Effector memory CD4-positive, alpha-beta T cell (primary cell): Measurements from ENCODE around the gene CEP131.

ENCODE experiments used
- DNase-seq, 3 donors: peaks; one replicate each; pipeline ENCODE4 v3.0.0-alpha.2; 2020
- H3K27ac ChIP-seq: 2 replicates; pipeline ENCODE4 v1.7.0; 2013; ENCODE audit warnings: mild to moderate bottlenecking, low read length, moderate library complexity; ENCODE audit not compliant: insufficient read depth, poor library complexity, severe bottlenecking
- H3K27me3 ChIP-seq: replicated peaks from 2 replicates; pipeline ENCODE4 v1.7.0; 2013; ENCODE audit warnings: mild to moderate bottlenecking, low read length; ENCODE audit not compliant: insufficient read depth, control insufficient read depth, poor library complexity, severe bottlenecking
- H3K36me3 ChIP-seq: 2 replicates; pipeline ENCODE4 v1.7.0; 2013; ENCODE audit warnings: mild to moderate bottlenecking, low read length, moderate library complexity; ENCODE audit not compliant: control insufficient read depth, insufficient read depth
- H3K4me1 ChIP-seq: 2 replicates; pipeline ENCODE4 v1.7.0; 2013; ENCODE audit warnings: low read length, mild to moderate bottlenecking; ENCODE audit not compliant: control insufficient read depth, insufficient read depth, poor library complexity, severe bottlenecking
- H3K4me3 ChIP-seq: 2 replicates; pipeline ENCODE4 v1.7.0; 2013; ENCODE audit warnings: low read length, low read depth, mild to moderate bottlenecking; ENCODE audit not compliant: insufficient read depth, poor library complexity, severe bottlenecking
- H3K9me3 ChIP-seq: 2 replicates; pipeline ENCODE4 v1.7.0; 2013; ENCODE audit warnings: mild to moderate bottlenecking, low read length, moderate library complexity; ENCODE audit not compliant: control insufficient read depth

CEP131 gene

DNA sequence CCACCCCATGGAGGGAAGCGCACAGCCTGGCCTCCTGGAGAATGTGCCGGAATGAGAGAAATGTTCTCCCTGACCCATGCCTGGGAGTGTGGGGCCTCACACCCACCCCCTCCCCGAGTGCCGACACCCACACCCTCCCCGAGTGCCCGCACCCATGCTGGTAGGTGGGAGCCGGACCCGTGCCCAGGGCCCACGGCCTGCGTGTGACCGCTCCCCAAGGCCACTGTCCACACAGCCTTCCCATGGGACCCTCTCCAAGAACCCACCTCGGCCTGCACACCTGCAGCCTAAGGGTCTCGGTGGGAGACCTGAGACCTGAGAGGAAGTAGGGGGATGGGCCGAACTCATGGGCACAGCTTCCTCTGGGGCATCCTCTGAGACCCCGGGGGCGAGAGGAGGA lies 60.8 kb downstream of the CEP131 start:
- H3K4me1 ChIP-seq = peaks cover 8% of the 10 kb centered on the region
- H3K4me3 ChIP-seq = no peak overlapping the region
- H3K36me3 ChIP-seq = no peaks in the 10 kb centered on the region
- no peaks in the 10 kb centered on the region for H3K9me3 ChIP-seq
- DNase-seq = no peak
- no peak overlapping the region for H3K27ac ChIP-seq
- H3K27me3 ChIP-seq = peaks cover 15% of the 10 kb centered on the region

GRCh38 chr17:81161536-81161935 lies 61.2 kb downstream of the CEP131 start:
- no peak for DNase-seq
- Histone ChIP-seq H3K36me3 (no peaks in the 10 kb centered on the region), H3K27ac (no peak overlapping the region), H3K4me3 (no peak overlapping the region), H3K9me3 (no peaks in the 10 kb centered on the region), H3K27me3 (peaks cover 15% of the 10 kb centered on the region), H3K4me1 (peaks cover 8% of the 10 kb centered on the region)

GRCh38 chr17:81160747-81161453 lies 61.9 kb downstream of the CEP131 start:
- Histone ChIP-seq H3K36me3 (no peaks in the 10 kb centered on the region), H3K27ac (no peak overlapping the region), H3K4me3 (no peak overlapping the region), H3K9me3 (no peaks in the 10 kb centered on the region), H3K4me1 (peaks cover 8% of the 10 kb centered on the region), H3K27me3 (peaks cover 15% of the 10 kb centered on the region)
- DNase-seq = no peak

DNA sequence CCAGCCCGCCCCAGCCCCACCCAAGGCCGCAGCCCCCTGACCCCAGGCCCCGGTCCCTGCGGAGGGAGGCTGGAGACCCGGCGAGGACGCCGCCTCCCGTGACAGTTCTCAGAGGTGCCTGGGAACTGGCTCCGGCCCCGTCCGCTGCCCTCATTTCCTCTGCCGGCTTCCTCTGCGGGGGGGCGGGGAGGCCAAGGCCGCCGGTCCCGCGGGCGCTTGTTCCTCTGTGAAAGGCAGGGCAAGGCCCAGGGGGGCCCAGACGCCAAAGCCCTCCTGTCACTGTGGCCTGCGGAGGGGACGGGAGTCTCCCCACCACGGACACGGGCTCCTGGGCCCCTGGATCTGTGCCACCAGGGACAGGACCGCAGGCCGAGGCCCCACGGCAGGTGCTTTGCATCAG lies 62.5 kb downstream of the CEP131 start:
- Histone ChIP-seq H3K27me3 (peaks cover 10% of the 10 kb centered on the region), H3K27ac (no peak overlapping the region), H3K9me3 (no peaks in the 10 kb centered on the region), H3K36me3 (no peaks in the 10 kb centered on the region), H3K4me1 (peaks cover 3% of the 10 kb centered on the region), H3K4me3 (no peak overlapping the region)
- no peak for DNase-seq

DNA sequence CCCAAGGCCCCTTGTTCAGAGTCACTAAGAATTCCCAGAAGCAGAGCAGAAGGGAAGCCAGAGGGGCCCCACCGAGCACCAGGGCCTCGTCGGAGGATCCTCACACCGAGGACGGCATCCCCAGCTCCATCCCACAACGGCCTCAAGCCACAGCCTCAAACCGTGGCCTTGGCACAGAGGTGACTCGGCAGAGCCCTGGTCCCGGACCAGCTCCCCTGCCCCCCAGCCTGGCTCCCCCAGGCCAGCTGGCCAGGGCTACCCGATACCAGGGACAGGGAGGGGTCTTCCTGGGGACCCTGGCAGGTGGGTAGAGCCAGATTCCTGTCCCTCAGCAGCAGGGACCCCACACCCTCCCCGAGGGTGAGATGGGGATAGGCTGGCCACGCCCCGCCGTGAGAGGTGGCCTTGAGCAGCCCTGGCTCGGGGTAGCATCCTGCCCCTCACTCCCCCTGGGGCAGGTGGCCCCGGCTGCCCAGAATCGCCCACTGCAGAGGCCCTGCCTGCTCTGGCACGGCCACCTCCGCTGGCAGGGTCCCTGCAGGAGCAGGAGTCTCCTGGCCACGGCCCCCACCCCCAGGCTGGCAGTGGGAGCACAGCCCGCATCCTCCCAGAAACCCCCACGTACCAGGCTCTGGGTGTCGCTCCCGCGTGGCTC lies 63.0 kb downstream of the CEP131 start:
- Histone ChIP-seq H3K36me3 (no peaks in the 10 kb centered on the region), H3K9me3 (no peaks in the 10 kb centered on the region), H3K27me3 (peaks cover 5% of the 10 kb centered on the region), H3K27ac (no peak overlapping the region), H3K4me1 (peaks cover 3% of the 10 kb centered on the region), H3K4me3 (no peak overlapping the region)
- DNase-seq = no peak

GRCh38 chr17:81158688-81159590 lies 63.8 kb downstream of the CEP131 start:
- H3K27ac ChIP-seq = no peak overlapping the region

GRCh38 chr17:81157848-81158687 lies 64.7 kb downstream of the CEP131 start:
- no peaks in the 10 kb centered on the region for H3K27me3 ChIP-seq
- DNase-seq = no peak

More at GRCh38 chr17:81158688-81159590, 63.8 kb downstream of the CEP131 start:
- Histone ChIP-seq H3K9me3 (no peaks in the 10 kb centered on the region), H3K4me1 (peaks cover 3% of the 10 kb centered on the region), H3K36me3 (no peaks in the 10 kb centered on the region), H3K4me3 (no peak overlapping the region), H3K27me3 (peaks cover 3% of the 10 kb centered on the region)
- no peak for DNase-seq

GRCh38 chr17:81156866-81157805 lies 65.6 kb downstream of the CEP131 start:
- H3K4me3 ChIP-seq = no peak overlapping the region
- H3K27ac ChIP-seq = no peak overlapping the region
- H3K36me3 ChIP-seq = no peaks in the 10 kb centered on the region
- H3K27me3 ChIP-seq = no peaks in the 10 kb centered on the region
- no peaks in the 10 kb centered on the region for H3K9me3 ChIP-seq
- DNase-seq = no peak
- H3K4me1 ChIP-seq = peaks cover 3% of the 10 kb centered on the region

More at GRCh38 chr17:81157848-81158687, 64.7 kb downstream of the CEP131 start:
- Histone ChIP-seq H3K27ac (no peak overlapping the region), H3K4me1 (peaks cover 3% of the 10 kb centered on the region), H3K36me3 (no peaks in the 10 kb centered on the region), H3K9me3 (no peaks in the 10 kb centered on the region), H3K4me3 (no peak overlapping the region)

GRCh38 chr17:81154961-81155360 lies 67.8 kb downstream of the CEP131 start:
- Histone ChIP-seq H3K4me1 (no peaks in the 10 kb centered on the region), H3K27ac (no peak overlapping the region), H3K9me3 (no peaks in the 10 kb centered on the region), H3K4me3 (no peak overlapping the region), H3K36me3 (no peaks in the 10 kb centered on the region), H3K27me3 (no peaks in the 10 kb centered on the region)
- no peak for DNase-seq
